ENCODE measurements around the gene PNPLA6.

The PNPLA6 gene

GRCh38 chr19:7516333-7516732, 19.2 kb upstream of the PNPLA6 start:
- no peak for DNase-seq

- no peak for DNase-seq
Observed at GRCh38 chr19:7516878-7517277, 18.6 kb upstream of the PNPLA6 start.

GRCh38 chr19:7519361-7520130, 16.0 kb upstream of the PNPLA6 start:
- DNase-seq: no peak

- no peak for DNase-seq
Observed at GRCh38 chr19:7520131-7521051, 15.1 kb upstream of the PNPLA6 start.

GRCh38 chr19:7521551-7522071, 13.9 kb upstream of the PNPLA6 start:
- no peak for DNase-seq

- DNase-seq: peak; percentile 96 to 99
Observed at GRCh38 chr19:7522072-7522922, 13.2 kb upstream of the PNPLA6 start, which contains the start of gene MCOLN1. MCOLN1 (plus strand) TSS chr19:7522624; CDS start chr19:7522751, 127 bp downstream.

- no peak for DNase-seq
Observed at GRCh38 chr19:7522923-7523667, 12.4 kb upstream of the PNPLA6 start.

- no peak for DNase-seq
Observed at GRCh38 chr19:7524523-7524922, 11.0 kb upstream of the PNPLA6 start.

- no peak for DNase-seq
Observed at GRCh38 chr19:7524992-7525739, 10.4 kb upstream of the PNPLA6 start.

- no peak for DNase-seq
Observed at GRCh38 chr19:7526059-7526929, 9.2 kb upstream of the PNPLA6 start.

- DNase-seq: no peak
Observed at GRCh38 chr19:7527516-7528191, 7.9 kb upstream of the PNPLA6 start.

- DNase-seq: no peak
Observed at GRCh38 chr19:7528192-7528519, 7.4 kb upstream of the PNPLA6 start.

- DNase-seq: no peak
Observed at GRCh38 chr19:7528522-7529245, 6.8 kb upstream of the PNPLA6 start.

- DNase-seq: no peak
Observed at GRCh38 chr19:7529246-7529600, 6.3 kb upstream of the PNPLA6 start.

GRCh38 chr19:7529610-7530490, 5.7 kb upstream of the PNPLA6 start:
- DNase-seq: no peak

GRCh38 chr19:7533281-7533885, 2.1 kb upstream of the PNPLA6 start:
- DNase-seq: no peak

GRCh38 chr19:7533925-7534480, 1.5 kb upstream of the PNPLA6 start:
- DNase-seq: peak; percentile 70 to 82

All from inflammatory macrophage treated with lipopolysaccharide for 1 hour (primary cell).